ELR (cell line): ENCODE results near the gene GPC1.
"Not testable (repeated sequence)": the region's sequence is repeated elsewhere in the genome, so short reads cannot be mapped to it uniquely, and the experiment has no call there.

ENCODE experiments used
- DNase-seq: peaks from one replicate; pipeline ENCODE4 v3.0.0-alpha.2; 2015; ENCODE audit warnings: low read depth

Gene GPC1, protein sequence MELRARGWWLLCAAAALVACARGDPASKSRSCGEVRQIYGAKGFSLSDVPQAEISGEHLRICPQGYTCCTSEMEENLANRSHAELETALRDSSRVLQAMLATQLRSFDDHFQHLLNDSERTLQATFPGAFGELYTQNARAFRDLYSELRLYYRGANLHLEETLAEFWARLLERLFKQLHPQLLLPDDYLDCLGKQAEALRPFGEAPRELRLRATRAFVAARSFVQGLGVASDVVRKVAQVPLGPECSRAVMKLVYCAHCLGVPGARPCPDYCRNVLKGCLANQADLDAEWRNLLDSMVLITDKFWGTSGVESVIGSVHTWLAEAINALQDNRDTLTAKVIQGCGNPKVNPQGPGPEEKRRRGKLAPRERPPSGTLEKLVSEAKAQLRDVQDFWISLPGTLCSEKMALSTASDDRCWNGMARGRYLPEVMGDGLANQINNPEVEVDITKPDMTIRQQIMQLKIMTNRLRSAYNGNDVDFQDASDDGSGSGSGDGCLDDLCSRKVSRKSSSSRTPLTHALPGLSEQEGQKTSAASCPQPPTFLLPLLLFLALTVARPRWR

DNA sequence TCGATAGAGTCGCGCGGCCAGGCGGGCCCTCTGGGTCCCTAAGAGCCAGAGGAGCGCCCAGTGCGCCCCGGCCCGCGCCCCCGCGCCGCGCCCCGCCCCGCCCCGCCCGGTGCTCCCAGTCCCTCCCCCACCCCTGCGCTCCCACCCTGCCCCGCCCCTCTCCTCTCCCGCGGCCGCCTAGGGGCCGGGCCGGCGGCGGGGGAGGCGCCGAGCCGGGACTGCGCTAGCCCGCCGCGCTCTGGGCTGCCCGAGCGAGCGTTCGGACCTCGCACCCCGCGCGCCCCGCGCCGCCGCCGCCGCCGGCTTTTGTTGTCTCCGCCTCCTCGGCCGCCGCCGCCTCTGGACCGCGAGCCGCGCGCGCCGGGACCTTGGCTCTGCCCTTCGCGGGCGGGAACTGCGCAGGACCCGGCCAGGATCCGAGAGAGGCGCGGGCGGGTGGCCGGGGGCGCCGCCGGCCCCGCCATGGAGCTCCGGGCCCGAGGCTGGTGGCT lies at the start of gene GPC1:
TSS of gene GPC1 (plus strand) at position 207 of the 491 bp plus-strand sequence. CDS start at position 463, 256 bp downstream.
- DNase-seq, result peak; percentile 82

- no peak for DNase-seq
Observed at GRCh38 chr2:240386326-240386725, 49.1 kb upstream of the GPC1 start.

GRCh38 chr2:240386743-240387142 lies 48.7 kb upstream of the GPC1 start:
- not testable (repeated sequence) for DNase-seq

GRCh38 chr2:240387325-240387668 lies 48.2 kb upstream of the GPC1 start:
- DNase-seq, result no peak

DNA sequence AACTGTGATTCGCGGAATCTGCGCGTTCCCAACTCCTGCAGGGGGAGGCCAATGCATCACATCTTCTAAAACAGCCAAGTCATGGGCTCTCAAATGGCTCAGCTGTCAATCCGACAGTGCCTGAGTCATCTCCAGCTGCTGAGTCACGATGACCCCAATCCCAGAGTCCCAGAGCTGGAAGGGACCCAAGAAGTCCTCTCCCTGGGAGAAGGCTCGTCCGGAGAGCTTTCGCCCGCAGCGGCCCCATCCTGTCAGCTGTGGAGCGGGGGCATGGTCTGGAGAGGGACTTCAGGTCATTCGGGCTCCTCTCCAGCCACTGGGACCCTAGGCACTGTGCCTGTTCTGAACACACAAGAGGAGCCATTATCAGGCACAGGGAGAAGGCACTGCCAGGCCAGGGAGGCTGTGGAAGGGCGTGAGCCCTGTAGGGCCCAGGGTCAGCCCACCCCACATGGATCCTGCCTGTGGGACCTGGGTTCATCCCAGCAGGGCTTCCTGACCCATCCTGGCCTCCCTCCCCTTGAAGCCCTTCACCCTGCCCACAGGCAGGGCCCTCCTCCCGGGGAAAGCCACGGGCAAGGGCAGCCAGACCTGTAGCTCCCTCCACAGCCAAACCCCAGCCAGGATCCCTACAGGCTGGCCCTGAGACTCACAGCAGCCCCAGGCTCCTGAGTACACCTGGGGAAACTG lies 47.6 kb upstream of the GPC1 start:
- DNase-seq, result peak; percentile 97

GRCh38 chr2:240388471-240389301 lies 46.8 kb upstream of the GPC1 start:
- DNase-seq, result no peak

DNA sequence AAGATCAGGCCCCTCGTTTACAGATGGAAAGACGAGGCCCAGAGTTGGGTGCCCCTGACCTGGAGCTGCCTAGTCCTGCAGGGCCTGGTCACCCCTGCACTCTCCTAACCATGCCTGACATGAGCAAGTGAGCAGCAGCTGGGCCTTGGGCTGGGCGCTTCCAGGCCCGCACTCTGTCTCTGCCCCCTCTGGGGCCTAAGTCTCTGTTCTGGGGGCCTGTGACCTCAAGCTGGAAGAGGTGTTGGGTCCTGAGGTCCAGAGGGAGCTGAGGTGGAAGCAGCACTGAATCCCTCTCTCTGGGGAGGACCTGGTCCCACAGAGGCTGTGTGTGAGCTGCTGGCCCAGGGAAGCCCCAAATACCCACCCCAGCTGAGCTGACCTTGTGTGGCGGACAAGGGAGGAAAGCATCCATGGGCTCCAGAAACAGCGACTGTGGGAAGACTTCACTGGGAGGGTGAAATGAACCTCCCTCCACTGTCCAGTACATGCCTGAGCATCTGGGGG lies 46.1 kb upstream of the GPC1 start:
- DNase-seq, result no peak

- no peak for DNase-seq
Observed at GRCh38 chr2:240390091-240391073, 45.1 kb upstream of the GPC1 start.

- no peak for DNase-seq
Observed at GRCh38 chr2:240391111-240392051, 44.1 kb upstream of the GPC1 start.

DNA sequence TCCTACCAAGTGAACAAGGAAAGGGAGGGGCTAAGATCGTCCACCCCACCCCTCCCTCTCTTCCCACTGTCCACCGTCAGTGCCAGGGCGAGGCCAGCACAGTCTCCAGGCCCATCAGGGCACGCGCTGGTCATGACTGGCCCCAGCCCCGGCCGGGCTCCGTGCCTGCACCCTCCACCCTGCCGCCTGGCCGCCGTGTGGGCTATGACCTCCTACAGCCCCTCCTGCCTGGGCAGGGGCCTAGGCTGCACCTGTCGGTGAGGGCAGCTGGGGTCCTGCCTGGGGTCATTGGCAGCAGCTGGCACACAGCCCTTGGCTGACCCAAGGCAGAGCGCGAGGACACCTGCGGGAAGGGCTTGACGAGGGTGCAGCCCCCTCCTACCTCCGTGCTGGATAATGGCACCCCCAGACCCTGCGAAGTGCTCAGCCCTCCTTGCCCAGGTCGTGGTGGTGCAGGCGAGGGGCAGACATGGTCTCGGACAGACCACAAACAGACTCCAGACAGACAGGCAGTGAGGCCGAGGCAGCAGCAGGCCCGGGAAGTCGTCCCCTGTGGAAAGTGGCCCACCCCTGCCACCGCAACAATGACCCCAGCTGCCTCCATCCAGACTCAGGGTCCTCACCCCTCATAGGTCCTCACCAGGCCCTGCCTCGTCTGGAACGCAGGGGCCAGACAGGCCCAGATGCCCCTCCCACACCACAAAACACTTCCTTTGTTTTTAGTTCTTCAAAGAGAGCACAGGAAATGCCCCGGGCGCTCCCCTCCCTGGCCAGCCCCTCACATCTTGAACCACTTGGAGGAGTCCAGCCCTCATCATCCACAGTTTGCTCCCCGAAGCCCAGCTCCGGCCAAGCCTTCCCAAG lies 43.1 kb upstream of the GPC1 start:
- peak; percentile 46 for DNase-seq

- DNase-seq, result no peak
Observed at GRCh38 chr2:240392948-240393830, 42.3 kb upstream of the GPC1 start.

- DNase-seq, result peak; percentile 41
Observed at GRCh38 chr2:240393831-240394410, 41.5 kb upstream of the GPC1 start.

- DNase-seq, result no peak
Observed at GRCh38 chr2:240394549-240394948, 40.9 kb upstream of the GPC1 start.

DNA sequence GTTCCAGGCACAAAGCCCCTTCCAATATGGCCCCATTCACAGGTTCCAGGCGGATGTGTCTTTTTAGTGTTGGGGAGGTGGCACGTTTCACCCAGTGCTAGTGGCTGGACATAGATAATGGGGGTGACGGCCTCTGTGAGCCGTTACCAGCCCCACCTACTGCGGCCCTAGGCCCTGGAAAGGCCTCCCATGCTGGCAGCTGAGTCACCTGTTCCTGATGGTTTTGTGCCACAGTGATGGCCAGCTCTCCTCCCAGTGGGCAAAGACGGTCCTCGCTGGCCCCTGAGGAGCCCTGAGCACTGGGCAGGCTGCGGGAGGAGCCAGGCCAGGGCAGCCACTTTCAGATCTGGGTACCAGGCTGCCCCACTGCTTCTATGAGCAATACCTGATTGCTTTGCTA lies 40.0 kb upstream of the GPC1 start:
- DNase-seq, result no peak

DNA sequence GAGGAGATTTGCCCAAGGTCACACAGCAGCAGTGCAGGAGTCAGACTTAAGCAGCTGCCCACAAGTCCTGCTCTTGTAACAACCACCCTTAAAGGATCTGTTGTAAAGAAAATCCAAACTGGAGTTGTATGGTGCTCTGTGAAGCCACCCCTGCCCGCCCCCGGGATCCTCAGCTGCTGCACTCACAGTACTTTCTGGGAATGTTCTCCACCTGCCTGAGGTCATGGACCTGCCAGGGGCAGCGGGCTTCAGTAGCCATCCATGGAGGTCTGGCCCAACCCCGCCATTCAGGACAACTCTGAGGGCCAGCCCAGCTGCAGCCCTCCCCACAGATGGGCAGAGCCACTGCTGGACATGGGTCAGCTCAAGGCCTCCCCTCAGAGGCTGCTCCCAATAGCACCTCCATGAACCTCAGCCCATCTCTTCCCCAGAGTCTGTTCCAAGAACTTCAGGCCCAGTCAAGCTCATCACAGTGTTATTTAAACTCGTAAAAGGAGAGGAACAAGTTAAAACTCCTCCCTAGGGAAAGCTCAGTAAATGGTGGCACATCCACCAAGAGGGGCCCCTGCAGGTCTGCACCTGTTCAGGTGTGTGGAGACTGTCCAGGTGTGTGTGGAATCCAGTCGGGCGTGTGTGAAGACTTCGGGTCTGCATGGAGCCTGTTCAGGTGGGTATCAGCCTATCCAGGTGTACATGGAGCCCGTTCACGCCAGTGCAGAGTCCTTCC lies 39.4 kb upstream of the GPC1 start:
- DNase-seq, result no peak
